ENCODE measurements around the gene NTN1.

- TF ChIP-seq MYNN (CRISPR knock-in tag; IDR thresholded peaks at IDR 0.05; ENCODE audit: low read depth) (no peak), ZNF547 (CRISPR knock-in tag; IDR thresholded peaks at IDR 0.05) (no peak), JUNB (CRISPR knock-in tag; IDR thresholded peaks at IDR 0.05; ENCODE audit: borderline replicate concordance) (no peak), RAD21 (CRISPR knock-in tag; IDR thresholded peaks at IDR 0.05) (no peak)
Measured at GRCh38 chr17:9241774-9242496, 220.6 kb downstream of the NTN1 start.

Data from HepG2 (cell line).